Ascending aorta (tissue), 2 donors: Measurements from ENCODE around the gene SNCAIP. TPM values are rescaled to one million over a fixed set of nuclear protein-coding genes. Genes with fewer than 3 reads are reported as not detected.
"Not testable (repeated sequence)": the region's sequence is repeated elsewhere in the genome, so short reads cannot be mapped to it uniquely, and the experiment has no call there.

Source experiments
- DNase-seq, 2 donors: peaks; one replicate each; pipeline ENCODE4 v3.0.0-alpha.2; 2019; ENCODE audit warnings: low spot score in 2 of 2
- H3K27ac ChIP-seq, 2 donors: fragments of 200-600 bp; sonication (generic); one replicate each; pipeline ENCODE4 v1.5.1; 2016 to 2017; ENCODE audit warnings: mild to moderate bottlenecking in 1 of 2
- H3K27me3 ChIP-seq: fragments of 200-600 bp; sonication (generic); one replicate; pipeline ENCODE4 v1.5.1; 2017
- H3K36me3 ChIP-seq, 2 donors: fragments of 200-600 bp; sonication (generic); one replicate each; pipeline ENCODE4 v1.5.1; 2016
- H3K4me1 ChIP-seq, 2 donors: fragments of 200-600 bp; sonication (generic); one replicate each; pipeline ENCODE4 v1.5.1; 2016 to 2017; ENCODE audit warnings: mild to moderate bottlenecking in 1 of 2
- H3K4me3 ChIP-seq, 2 donors: fragments of 200-600 bp; sonication (generic); one replicate each; pipeline ENCODE4 v1.5.1; 2016 to 2017; ENCODE audit warnings: mild to moderate bottlenecking in 1 of 2
- H3K9me3 ChIP-seq, 2 donors: fragments of 200-600 bp; sonication (generic); one replicate each; pipeline ENCODE4 v1.5.1; 2016
- CTCF ChIP-seq, 3 experiments: fragments of 200-600 bp in 2 of 3; fragments of 450-650 bp in 1 of 3; sonication (generic) in 2 of 3; IDR thresholded peaks; one replicate each; pipeline ENCODE4 v1.5.1; 2016 to 2019; ENCODE audit warnings: antibody characterized with exemption in 3 of 3, mild to moderate bottlenecking in 1 of 3, moderate library complexity in 1 of 3
- intact Hi-C: fragments of 100-400 bp; cut with DNase I; formaldehyde crosslinking; loops from one replicate; pipeline ENCODE4 v1.15.1; 2023
- total RNA-seq: library from RNA; depleted of rRNA; stranded (reverse); fragments of >200 nt; gene quantifications from one replicate; pipeline ENCODE4 v1.1.0, GENCODE V29; 2016

The SNCAIP gene
- total RNA-seq, 1 donor from 2014 or later: 2.9 TPM

- no peaks in the 10 kb centered on the region for H3K27me3 ChIP-seq
- TF ChIP-seq CTCF (IDR thresholded peaks at IDR 0.05): no peak
- DNase-seq: no peak
- no peak overlapping the region for H3K27ac ChIP-seq
- H3K4me1 ChIP-seq: no peaks in the 10 kb centered on the region
- H3K9me3 ChIP-seq: no peaks in the 10 kb centered on the region
- no peaks in the 10 kb centered on the region for H3K36me3 ChIP-seq
- intact Hi-C loops: no loop called here
- no peak overlapping the region for H3K4me3 ChIP-seq
Observed at GRCh38 chr5:122376250-122376649, 64.2 kb downstream of the SNCAIP start.

GRCh38 chr5:122377026-122377425 is 65.0 kb downstream of the SNCAIP start:
- no peak for DNase-seq
- no peaks in the 10 kb centered on the region for H3K36me3 ChIP-seq
- intact Hi-C loops: no loop called here
- no peak for TF ChIP-seq CTCF (IDR thresholded peaks at IDR 0.05)
- no peak overlapping the region for H3K4me3 ChIP-seq
- no peaks in the 10 kb centered on the region for H3K9me3 ChIP-seq
- no peak overlapping the region for H3K27ac ChIP-seq
- no peaks in the 10 kb centered on the region for H3K4me1 ChIP-seq
- no peaks in the 10 kb centered on the region for H3K27me3 ChIP-seq

GRCh38 chr5:122382938-122383337 is 70.9 kb downstream of the SNCAIP start:
- H3K36me3 ChIP-seq, intact Hi-C loops, H3K27me3 ChIP-seq, H3K4me1 ChIP-seq, DNase-seq, H3K27ac ChIP-seq, H3K9me3 ChIP-seq, H3K4me3 ChIP-seq: not testable (repeated sequence)

GRCh38 chr5:122384739-122385235 is 72.8 kb downstream of the SNCAIP start:
- TF ChIP-seq CTCF (IDR thresholded peaks at IDR 0.05): no peak

GRCh38 chr5:122385286-122385685 is 73.2 kb downstream of the SNCAIP start:
- DNase-seq: no peak
- H3K9me3 ChIP-seq: no peaks in the 10 kb centered on the region
- TF ChIP-seq CTCF (IDR thresholded peaks at IDR 0.05): no peak
- no peaks in the 10 kb centered on the region for H3K36me3 ChIP-seq
- H3K4me3 ChIP-seq: no peak overlapping the region
- H3K27me3 ChIP-seq: no peaks in the 10 kb centered on the region
- no peak overlapping the region for H3K27ac ChIP-seq
- intact Hi-C loops: no loop called here
- peaks cover 0 to 9% of the 10 kb centered on the region in 2 donors for H3K4me1 ChIP-seq

More at GRCh38 chr5:122384739-122385235, 72.8 kb downstream of the SNCAIP start:
- Histone ChIP-seq H3K27ac (no peak overlapping the region), H3K9me3 (no peaks in the 10 kb centered on the region), H3K27me3 (no peaks in the 10 kb centered on the region), H3K36me3 (no peaks in the 10 kb centered on the region), H3K4me3 (no peak overlapping the region), H3K4me1 (peaks cover 0 to 9% of the 10 kb centered on the region in 2 donors)
- no peak for DNase-seq
- intact Hi-C loops: no loop called here

GRCh38 chr5:122385808-122386207 is 73.8 kb downstream of the SNCAIP start:
- H3K9me3 ChIP-seq: no peaks in the 10 kb centered on the region
- TF ChIP-seq CTCF (IDR thresholded peaks at IDR 0.05): no peak
- no peak for DNase-seq
- intact Hi-C loops: no loop called here
- no peak overlapping the region for H3K27ac ChIP-seq
- no peaks in the 10 kb centered on the region for H3K36me3 ChIP-seq
- no peaks in the 10 kb centered on the region for H3K27me3 ChIP-seq
- H3K4me3 ChIP-seq: no peak overlapping the region
- H3K4me1 ChIP-seq: peaks cover 0 to 9% of the 10 kb centered on the region in 2 donors
